Neural cell (in vitro differentiated cells): ENCODE measurements around the gene ZDHHC23. TPM values are rescaled to one million over a fixed set of nuclear protein-coding genes. Genes with fewer than 3 reads are reported as not detected.

Source experiments
- H2AFZ ChIP-seq: fragments of 200-600, 300-800 bp; sonication (generic), shearing (Covaris generic); 2 replicates; pipeline ENCODE4 v1.6.0; 2014; ENCODE audit warnings: low read depth, mild to moderate bottlenecking, antibody characterized with exemption, low read length, moderate library complexity
- H3F3A ChIP-seq: fragments of 200-600 bp; shearing (Covaris generic); 2 replicates; pipeline ENCODE4 v1.6.1; 2016; ENCODE audit warnings: mild to moderate bottlenecking, moderate library complexity, mixed read lengths, antibody characterized with exemption, low read length; ENCODE audit not compliant: insufficient read depth, poor library complexity, severe bottlenecking
- H3K27ac ChIP-seq: fragments of 200-600, 300-800 bp; sonication (generic), shearing (Covaris generic); 2 replicates; pipeline ENCODE4 v1.5.1; 2014; ENCODE audit warnings: mild to moderate bottlenecking, low read length, moderate library complexity
- H3K27me3 ChIP-seq: fragments of 300-800, 200-600 bp; sonication (generic), shearing (Covaris generic); 2 replicates; pipeline ENCODE4 v1.6.0; 2014; ENCODE audit warnings: mild to moderate bottlenecking, low read depth, low read length, moderate library complexity; ENCODE audit not compliant: insufficient read depth
- H3K36me3 ChIP-seq: fragments of 300-800, 200-600 bp; sonication (generic), shearing (Covaris generic); 2 replicates; pipeline ENCODE4 v1.5.1; 2014; ENCODE audit warnings: mild to moderate bottlenecking, antibody characterized with exemption, low read length, moderate library complexity; ENCODE audit not compliant: insufficient read depth
- H3K4me2 ChIP-seq: fragments of 300-800, 200-600 bp; sonication (generic), shearing (Covaris generic); 2 replicates; pipeline ENCODE4 v1.6.0; 2014; ENCODE audit warnings: mild to moderate bottlenecking, low read length
- H3K4me3 ChIP-seq: fragments of 300-800, 200-600 bp; sonication (generic), shearing (Covaris generic); 2 replicates; pipeline ENCODE4 v1.5.1; 2014; ENCODE audit warnings: mild to moderate bottlenecking, low read length, moderate library complexity
- H3K79me2 ChIP-seq: fragments of 200-600 bp; shearing (Covaris generic); replicated peaks from 2 replicates; pipeline ENCODE4 v1.6.0; 2014; ENCODE audit warnings: mild to moderate bottlenecking, low read length, moderate library complexity; ENCODE audit not compliant: insufficient read depth
- H3K9ac ChIP-seq: fragments of 300-800, 200-600 bp; sonication (generic), shearing (Covaris generic); 2 replicates; pipeline ENCODE4 v1.6.1; 2016; ENCODE audit warnings: mild to moderate bottlenecking, low read length, mixed read lengths
- H3K9me2 ChIP-seq: fragments of 200-600 bp; shearing (Covaris generic); 2 replicates; pipeline ENCODE4 v1.6.1; 2016; ENCODE audit warnings: mild to moderate bottlenecking, low read length, mixed read lengths; ENCODE audit not compliant: insufficient read depth
- H3K9me3 ChIP-seq: fragments of 200-600, 300-800 bp; sonication (generic), shearing (Covaris generic); 2 replicates; pipeline ENCODE4 v1.6.1; 2016; ENCODE audit warnings: mild to moderate bottlenecking, mixed run types, low read length, moderate library complexity, mixed read lengths
- H4K20me1 ChIP-seq: fragments of 200-600 bp; shearing (Covaris generic); 2 replicates; pipeline ENCODE4 v1.6.1; 2016; ENCODE audit warnings: mild to moderate bottlenecking, mixed run types; ENCODE audit not compliant: insufficient read depth
- EP300 ChIP-seq: fragments of 450-650 bp; conservative IDR thresholded peaks from 2 replicates; pipeline ENCODE4 v1.6.1; 2014; ENCODE audit warnings: antibody characterized with exemption, mild to moderate bottlenecking, moderate library complexity; ENCODE audit not compliant: poor library complexity, severe bottlenecking
- EZH2 ChIP-seq: fragments of 200-600, 300-800 bp; shearing (Covaris generic), sonication (generic); IDR thresholded peaks from 2 replicates; pipeline ENCODE4 v1.6.1; 2014; ENCODE audit warnings: antibody characterized with exemption, low read length, borderline replicate concordance, mild to moderate bottlenecking; ENCODE audit not compliant: insufficient read depth, poor library complexity, severe bottlenecking
- MXI1 ChIP-seq: fragments of 450-650 bp; conservative IDR thresholded peaks from 2 replicates; pipeline ENCODE4 v1.6.1; 2014; ENCODE audit warnings: antibody characterized with exemption, mild to moderate bottlenecking; ENCODE audit not compliant: poor library complexity, severe bottlenecking
- POLR2AphosphoS5 ChIP-seq: IDR thresholded peaks from 2 replicates; pipeline ENCODE4 v1.6.1; 2012
- RAD21 ChIP-seq: fragments of 450-650 bp; conservative IDR thresholded peaks from 2 replicates; pipeline ENCODE4 v1.6.1; 2014; ENCODE audit warnings: antibody characterized with exemption, mild to moderate bottlenecking, moderate library complexity
- REST ChIP-seq: IDR thresholded peaks from 2 replicates; pipeline ENCODE4 v1.6.1; 2012; ENCODE audit warnings: borderline replicate concordance
- SMC3 ChIP-seq: fragments of 450-650 bp; conservative IDR thresholded peaks from 2 replicates; pipeline ENCODE4 v1.6.1; 2014; ENCODE audit warnings: antibody characterized with exemption, mild to moderate bottlenecking, moderate library complexity; ENCODE audit not compliant: poor library complexity
- TAF1 ChIP-seq: IDR thresholded peaks from 2 replicates; pipeline ENCODE4 v1.6.1; 2012; ENCODE audit warnings: low read depth
- polyA plus RNA-seq: library from polyadenylated mRNA; depleted of rRNA; stranded (reverse); fragments of >200 nt; gene quantifications from 2 replicates; pipeline ENCODE4 v1.2.3, GENCODE V29; 2014
- TF ChIP-seq, protein P1 (sequence below): fragments of 450-650 bp; IDR thresholded peaks from 2 replicates; pipeline ENCODE4 v1.5.1; 2014; ENCODE audit warnings: antibody characterized with exemption, mild to moderate bottlenecking, moderate library complexity; ENCODE audit not compliant: poor library complexity, severe bottlenecking

ZDHHC23 gene
- polyA plus RNA-seq, 1 donor from 2014 or later = 11.5 TPM

DNA sequence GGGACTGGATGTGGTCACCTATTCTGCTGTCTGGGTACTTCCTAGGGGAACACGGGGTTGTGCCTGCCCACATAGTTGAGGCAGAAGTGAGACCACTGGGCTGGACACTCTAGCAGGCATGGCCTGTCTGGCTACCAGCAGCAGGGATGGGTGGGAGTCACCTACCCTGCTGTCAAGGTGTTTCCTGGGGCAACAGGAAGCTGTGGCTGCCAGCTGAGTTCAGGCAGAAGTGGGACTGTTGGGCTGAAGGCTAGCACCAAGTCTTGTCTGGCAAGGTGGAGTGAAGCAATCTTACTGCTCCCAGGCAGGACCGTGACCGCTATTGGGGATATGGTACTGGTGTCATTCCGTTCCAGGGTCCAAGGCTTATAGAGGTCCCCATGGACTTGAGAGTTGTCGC is 20.3 kb upstream of the ZDHHC23 start:
- no peak overlapping the region for H3K4me3 ChIP-seq
- no peaks in the 10 kb centered on the region for H3F3A ChIP-seq
- no peak for TF ChIP-seq RAD21
- TF ChIP-seq MXI1 = no peak
- no peak for TF ChIP-seq EP300
- no peak for TF ChIP-seq EZH2
- TF ChIP-seq SMC3 = no peak
- no peak for TF ChIP-seq TAF1
- TF ChIP-seq POLR2AphosphoS5 = no peak
- TF ChIP-seq, protein P1, sequence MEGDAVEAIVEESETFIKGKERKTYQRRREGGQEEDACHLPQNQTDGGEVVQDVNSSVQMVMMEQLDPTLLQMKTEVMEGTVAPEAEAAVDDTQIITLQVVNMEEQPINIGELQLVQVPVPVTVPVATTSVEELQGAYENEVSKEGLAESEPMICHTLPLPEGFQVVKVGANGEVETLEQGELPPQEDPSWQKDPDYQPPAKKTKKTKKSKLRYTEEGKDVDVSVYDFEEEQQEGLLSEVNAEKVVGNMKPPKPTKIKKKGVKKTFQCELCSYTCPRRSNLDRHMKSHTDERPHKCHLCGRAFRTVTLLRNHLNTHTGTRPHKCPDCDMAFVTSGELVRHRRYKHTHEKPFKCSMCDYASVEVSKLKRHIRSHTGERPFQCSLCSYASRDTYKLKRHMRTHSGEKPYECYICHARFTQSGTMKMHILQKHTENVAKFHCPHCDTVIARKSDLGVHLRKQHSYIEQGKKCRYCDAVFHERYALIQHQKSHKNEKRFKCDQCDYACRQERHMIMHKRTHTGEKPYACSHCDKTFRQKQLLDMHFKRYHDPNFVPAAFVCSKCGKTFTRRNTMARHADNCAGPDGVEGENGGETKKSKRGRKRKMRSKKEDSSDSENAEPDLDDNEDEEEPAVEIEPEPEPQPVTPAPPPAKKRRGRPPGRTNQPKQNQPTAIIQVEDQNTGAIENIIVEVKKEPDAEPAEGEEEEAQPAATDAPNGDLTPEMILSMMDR = no peak
- no peak for TF ChIP-seq REST
- H4K20me1 ChIP-seq = no peaks in the 10 kb centered on the region
- H3K36me3 ChIP-seq = no peaks in the 10 kb centered on the region
- H2AFZ ChIP-seq = no peak overlapping the region
- no peaks in the 10 kb centered on the region for H3K27me3 ChIP-seq
- no peak overlapping the region for H3K27ac ChIP-seq
- H3K9ac ChIP-seq = no peak overlapping the region
- no peaks in the 10 kb centered on the region for H3K9me3 ChIP-seq
- no peak overlapping the region for H3K4me2 ChIP-seq
- H3K9me2 ChIP-seq = no peaks in the 10 kb centered on the region
- H3K79me2 ChIP-seq = no peaks in the 10 kb centered on the region

DNA sequence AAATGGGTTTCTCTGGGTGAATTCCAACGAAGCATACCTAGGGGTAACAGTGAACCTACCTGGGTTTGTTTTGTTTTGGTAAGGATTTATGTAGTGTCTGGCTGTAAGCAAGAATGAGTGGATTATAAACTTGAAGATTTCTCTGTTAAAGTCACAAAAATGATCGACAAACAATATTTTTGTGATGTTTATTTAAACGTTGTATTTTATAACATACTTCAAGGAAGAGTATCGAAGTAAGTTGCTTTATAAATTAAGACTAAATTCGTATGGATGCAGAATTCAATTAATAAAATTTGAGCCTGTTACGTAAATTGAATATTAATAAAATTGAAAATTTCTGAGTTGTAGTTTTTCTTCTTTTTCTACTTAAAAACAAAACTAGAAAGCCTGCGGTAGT is 982 bp upstream of the ZDHHC23 start:
- TF ChIP-seq TAF1 = no peak
- no peaks in the 10 kb centered on the region for H3K9me2 ChIP-seq
- peak overlapping the region; percentile 64 for H3K4me3 ChIP-seq
- H3K9me3 ChIP-seq = no peaks in the 10 kb centered on the region
- no peaks in the 10 kb centered on the region for H3F3A ChIP-seq
- H3K27me3 ChIP-seq = peaks cover 19% of the 10 kb centered on the region
- H3K27ac ChIP-seq = no peak overlapping the region
- H4K20me1 ChIP-seq = no peaks in the 10 kb centered on the region
- H2AFZ ChIP-seq = no peak overlapping the region
- H3K4me2 ChIP-seq = no peak overlapping the region
- no peaks in the 10 kb centered on the region for H3K36me3 ChIP-seq
- H3K9ac ChIP-seq = peak overlapping the region; percentile 30
- H3K79me2 ChIP-seq = no peaks in the 10 kb centered on the region
